Right lung (tissue), 5 donors: ENCODE measurements around the gene PER1. TPM values are rescaled to one million over a fixed set of nuclear protein-coding genes. Genes with fewer than 3 reads are reported as not detected.

Source experiments
- DNase-seq, 2 donors: peaks; one replicate each; pipeline ENCODE4 v3.0.0-alpha.2; 2013
- polyA plus RNA-seq, 5 donors: library from polyadenylated mRNA; unstranded; fragments of 120-200 nt; gene quantifications; one replicate each; pipeline versions ENCODE4 v1.2.1 to v1.2.3, GENCODE V29; 2013; ENCODE audit warnings: inconsistent platforms in 1 of 5, low replicate concordance in 1 of 5; ENCODE audit not compliant: insufficient read length in 5 of 5, insufficient read depth in 1 of 5

The PER1 gene
- polyA plus RNA-seq, 5 donors = 23.0 to 61.4 (median 37.7) TPM

DNA sequence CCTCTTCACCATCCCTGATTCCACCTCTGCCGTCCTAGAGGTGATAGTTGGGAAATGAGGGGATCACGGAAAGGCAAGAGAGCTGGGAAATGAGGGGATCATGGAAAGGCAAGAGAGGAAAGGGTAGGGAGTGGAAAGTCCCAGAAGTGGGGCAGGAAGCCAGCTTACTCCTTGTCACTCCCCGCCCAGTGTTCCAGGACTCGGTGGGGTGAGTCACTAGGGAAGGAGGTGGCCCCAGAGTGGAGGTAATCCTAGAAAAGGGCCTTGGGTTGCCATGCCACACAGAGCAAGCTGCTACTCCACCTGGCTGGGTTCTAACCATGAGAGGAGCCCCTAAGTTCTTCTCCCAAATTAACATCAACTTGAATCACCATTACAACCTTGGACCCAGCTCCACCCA, 48.7 kb downstream of the PER1 start:
- no peak for DNase-seq

DNA sequence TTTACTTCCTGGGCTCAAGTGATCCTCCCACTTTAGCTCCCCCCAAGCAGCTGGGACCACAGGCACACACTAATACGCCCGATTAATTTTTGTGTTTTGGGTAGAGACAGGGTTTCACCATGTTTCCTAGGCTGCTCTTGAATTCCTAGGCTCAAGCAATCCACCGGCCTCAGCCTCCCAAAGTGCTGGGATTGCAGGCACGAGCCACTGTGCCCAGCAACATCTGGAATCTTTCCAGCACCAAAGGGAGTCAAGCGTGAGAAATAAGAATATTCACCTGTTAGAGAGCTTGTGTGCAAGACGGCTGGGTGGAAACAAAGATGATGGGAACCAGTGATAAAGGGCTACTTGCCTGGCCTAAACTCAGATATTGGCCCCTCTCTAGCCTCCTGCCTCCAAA, 50.5 kb downstream of the PER1 start:
- no peak for DNase-seq

DNA sequence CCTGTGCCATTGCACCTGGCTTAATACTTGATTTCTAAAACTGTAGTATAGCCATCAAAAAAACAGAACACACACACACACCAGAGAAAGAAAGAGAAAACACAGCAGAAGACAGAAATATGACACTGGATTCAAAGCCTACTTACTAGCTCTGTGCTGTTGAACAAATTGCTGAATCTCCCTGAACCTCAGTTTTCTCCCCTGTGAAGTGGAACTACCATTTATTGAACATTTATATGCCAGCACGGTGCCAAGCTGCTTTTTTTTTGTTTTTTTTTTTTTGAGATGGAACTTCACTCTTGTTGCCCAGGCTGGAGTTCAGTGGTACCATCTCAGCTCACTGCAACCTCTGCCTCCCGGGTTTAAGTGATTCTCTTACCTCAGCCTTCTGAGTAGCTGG, 51.4 kb downstream of the PER1 start:
- DNase-seq = no peak

GRCh38 chr17:8100111-8100510, 52.1 kb downstream of the PER1 start:
- peak in 1 of 2 donors; percentile 12 for DNase-seq

DNA sequence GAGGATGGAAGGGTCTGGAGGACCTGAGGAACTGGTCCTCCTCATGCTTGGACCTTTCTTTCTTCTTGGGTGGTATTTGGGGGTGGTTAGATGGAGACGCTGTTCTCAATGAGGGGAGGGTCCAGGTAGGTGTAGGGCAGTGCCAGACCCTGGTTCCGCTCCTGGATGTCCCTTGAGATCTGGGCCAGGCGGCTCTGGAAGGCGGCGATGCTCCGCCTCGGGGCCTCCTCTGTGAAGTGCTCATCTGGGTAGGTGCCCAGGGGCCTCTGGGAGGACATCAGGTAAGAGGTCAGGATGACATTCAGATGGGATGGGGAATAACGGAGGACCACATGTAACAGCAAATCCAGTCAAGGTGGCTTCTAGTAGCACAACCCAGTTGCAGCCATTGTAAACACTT, 55.7 kb downstream of the PER1 start:
- no peak for DNase-seq

DNA sequence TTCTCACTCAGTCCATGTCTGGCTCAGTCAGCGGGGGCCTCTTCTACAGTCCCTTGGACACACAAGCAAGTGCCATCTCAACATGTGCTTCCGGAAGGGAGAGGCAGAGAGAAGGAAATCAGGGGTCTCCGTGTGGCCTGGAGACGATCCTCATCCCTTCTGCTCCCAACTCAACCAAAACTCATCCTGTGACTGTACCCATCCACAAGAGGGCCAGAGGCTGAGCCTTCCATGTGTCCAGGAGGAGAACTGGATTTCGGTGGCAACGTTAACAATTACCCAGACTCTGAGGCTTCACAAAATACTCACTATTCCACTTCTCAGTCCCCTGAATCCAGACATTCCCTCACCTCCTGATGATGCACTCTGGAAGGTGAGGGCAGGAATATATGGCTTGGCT, 56.8 kb downstream of the PER1 start:
- DNase-seq = no peak

DNA sequence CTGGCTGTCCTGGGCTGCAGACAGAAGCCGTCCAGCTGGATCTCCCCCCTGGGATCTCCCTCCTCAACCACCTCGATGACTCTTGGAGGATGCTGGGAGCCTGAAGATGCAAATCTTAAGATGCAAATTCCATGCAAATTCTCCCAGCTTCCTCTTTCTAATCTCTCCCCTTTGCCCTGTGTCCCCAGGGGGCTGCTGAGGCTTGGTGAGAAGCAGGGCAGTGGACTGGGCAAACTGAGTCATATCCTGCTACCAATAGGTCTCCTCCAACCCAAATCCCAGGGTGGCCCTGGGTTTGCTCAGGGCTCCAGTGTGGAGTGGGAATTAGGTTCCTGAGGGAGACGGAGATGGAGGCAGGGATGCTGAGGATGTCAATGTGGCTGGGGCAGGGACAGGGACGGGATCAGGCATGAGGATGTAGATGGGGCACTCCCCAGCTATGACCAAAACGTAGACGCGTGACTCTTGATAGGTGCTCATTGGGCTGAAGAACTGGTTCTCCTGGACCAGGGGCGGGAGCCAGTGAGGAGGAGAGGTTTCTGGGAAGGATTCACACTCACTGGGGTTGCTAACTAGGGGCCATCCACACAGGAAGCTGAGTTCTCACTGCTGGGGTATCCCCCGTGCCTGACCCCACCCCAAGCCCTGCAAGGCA, 61.0 kb downstream of the PER1 start:
- no peak for DNase-seq

Other genes starting within 250 kb of the PER1 start
- gene RNF227, start 236.1 kb downstream of the PER1 start, polyA plus RNA-seq = 1 to 10 TPM; 2.2 to 3.4 (median 3.0) TPM
- 10 to 100 TPM in 3 of 5 donors, 1 to 10 TPM in 2; 8.7 to 12.1 (median 10.3) TPM for gene KCNAB3, start 222.5 kb downstream of the PER1 start, polyA plus RNA-seq
- gene TRAPPC1, start 220.5 kb downstream of the PER1 start, polyA plus RNA-seq = 100 to 1,000 TPM; 111 to 164 (median 138) TPM
- gene CNTROB, start 220.2 kb downstream of the PER1 start, polyA plus RNA-seq = 10 to 100 TPM; 67.3 to 82.5 (median 74.7) TPM
- gene GUCY2D, start 149.8 kb downstream of the PER1 start, polyA plus RNA-seq = under 1 TPM in 3 of 5 donors, not detected in 2; 0.12 to 0.33 (median 0.27) TPM
- under 1 TPM; 0.20 to 0.51 (median 0.45) TPM for gene ALOX15B, start 113.3 kb downstream of the PER1 start, polyA plus RNA-seq
- gene ALOX12B, start 64.7 kb downstream of the PER1 start, polyA plus RNA-seq = under 1 TPM in 1 of 5 donors, not detected in 4; 0.06 TPM
- gene ALOXE3, start 33.9 kb downstream of the PER1 start, polyA plus RNA-seq = not detected
- gene HES7, start 28.3 kb downstream of the PER1 start, polyA plus RNA-seq = under 1 TPM in 1 of 5 donors, not detected in 4; 0.22 TPM
- 100 to 1,000 TPM in 3 of 5 donors, 10 to 100 TPM in 2; 82.8 to 114 (median 104) TPM for gene VAMP2, start 10.5 kb upstream of the PER1 start, polyA plus RNA-seq
- gene TMEM107, start 24.0 kb upstream of the PER1 start, polyA plus RNA-seq = 10 to 100 TPM; 15.7 to 22.5 (median 20.1) TPM
- 1 to 10 TPM; 2.4 to 4.9 (median 3.0) TPM for gene BORCS6, start 37.8 kb upstream of the PER1 start, polyA plus RNA-seq
- 10 to 100 TPM; 25.4 to 47.8 (median 35.6) TPM for gene AURKB, start 58.2 kb upstream of the PER1 start, polyA plus RNA-seq
- 10 to 100 TPM; 22.9 to 39.4 (median 29.5) TPM for gene CTC1, start 95.7 kb upstream of the PER1 start, polyA plus RNA-seq
- gene PFAS, start 96.9 kb upstream of the PER1 start, polyA plus RNA-seq = 10 to 100 TPM; 27.5 to 44.1 (median 37.1) TPM
- 10 to 100 TPM; 21.1 to 34.5 (median 28.4) TPM for gene RANGRF, start 136.3 kb upstream of the PER1 start, polyA plus RNA-seq
- gene SLC25A35, start 143.0 kb upstream of the PER1 start, polyA plus RNA-seq = 1 to 10 TPM; 2.7 to 4.6 (median 3.6) TPM
- 10 to 100 TPM; 28.7 to 45.2 (median 34.9) TPM for gene ARHGEF15, start 157.8 kb upstream of the PER1 start, polyA plus RNA-seq
- not detected for gene ODF4, start 187.4 kb upstream of the PER1 start, polyA plus RNA-seq
- gene RPL26, start 230.8 kb upstream of the PER1 start, polyA plus RNA-seq = 1,000 to 10,000 TPM; 3,093 to 4,232 (median 3,272) TPM
- under 1 TPM in 4 of 5 donors, not detected in 1; 0.05 to 0.07 (median 0.06) TPM for gene RNF222, start 245.4 kb upstream of the PER1 start, polyA plus RNA-seq